ENCODE results near the gene CD99.

GRCh38 chrX:2676794-2677675, 14.1 kb upstream of the CD99 start:
- TF ChIP-seq CTCF (IDR thresholded peaks at IDR 0.05; ENCODE audit: poor library complexity) = no peak
- TF ChIP-seq EZH2 (IDR thresholded peaks at IDR 0.05; ENCODE audit: borderline replicate concordance) = no peak
- TF ChIP-seq EZH2phosphoT487 (IDR thresholded peaks at IDR 0.05; ENCODE audit: low read depth, severe bottlenecking, unreplicated experiment) = no peak
